Liver (tissue), 9 donors: ENCODE data around the gene CCNK. TPM values are rescaled to one million over a fixed set of nuclear protein-coding genes. Genes with fewer than 3 reads are reported as not detected.

ENCODE experiments used
- DNase-seq: peaks from one replicate; pipeline ENCODE4 v3.0.0-alpha.2; 2017; ENCODE audit warnings: low spot score
- H3K27ac ChIP-seq, 2 donors: one replicate each; pipeline ENCODE4 v1.7.0; 2013; ENCODE audit warnings: inconsistent platforms in 2 of 2, low read length in 2 of 2, control low read depth in 1 of 2, low read depth in 1 of 2, mild to moderate bottlenecking in 1 of 2
- H3K27me3 ChIP-seq, 4 donors: one replicate each; pipeline versions ENCODE4 v1.6.1 to v1.7.0; 2013; ENCODE audit warnings: low read length in 3 of 4, inconsistent platforms in 1 of 4, mild to moderate bottlenecking in 1 of 4, moderate library complexity in 1 of 4; ENCODE audit not compliant: control insufficient read depth in 4 of 4, insufficient read depth in 4 of 4
- H3K36me3 ChIP-seq, 4 donors: one replicate each; pipeline versions ENCODE4 v1.6.1 to v1.7.0; 2013; ENCODE audit warnings: low read length in 3 of 4, mild to moderate bottlenecking in 3 of 4, low read depth in 1 of 4, moderate library complexity in 1 of 4; ENCODE audit not compliant: control insufficient read depth in 4 of 4, insufficient read depth in 3 of 4
- H3K4me1 ChIP-seq, 4 donors: one replicate each; pipeline versions ENCODE4 v1.6.1 to v1.7.0; 2013; ENCODE audit warnings: low read length in 3 of 4, mild to moderate bottlenecking in 3 of 4, moderate library complexity in 1 of 4; ENCODE audit not compliant: control insufficient read depth in 4 of 4, insufficient read depth in 4 of 4
- H3K4me3 ChIP-seq, 3 donors: one replicate each; pipeline versions ENCODE4 v1.6.1 to v1.7.0; 2013; ENCODE audit warnings: low read length in 3 of 3, control low read depth in 1 of 3, low read depth in 1 of 3, mild to moderate bottlenecking in 1 of 3
- H3K9ac ChIP-seq, 2 donors: one replicate each; pipeline ENCODE4 v1.7.0; 2013; ENCODE audit warnings: low read length in 2 of 2, mild to moderate bottlenecking in 2 of 2, moderate library complexity in 2 of 2, control low read depth in 1 of 2, low read depth in 1 of 2
- H3K9me3 ChIP-seq, 4 donors: one replicate each; pipeline versions ENCODE4 v1.6.1 to v1.7.0; 2013; ENCODE audit warnings: low read length in 3 of 4; ENCODE audit not compliant: control insufficient read depth in 4 of 4
- ATF3 ChIP-seq: IDR thresholded peaks from 2 replicates; pipeline ENCODE4 v1.6.1; 2016; ENCODE audit warnings: antibody characterized with exemption
- EGR1 ChIP-seq, 2 donors: IDR thresholded peaks; 2 replicates each; pipeline ENCODE4 v1.6.1; 2016 to 2018; ENCODE audit warnings: antibody characterized with exemption in 2 of 2, low read depth in 2 of 2
- FOXA1 ChIP-seq: IDR thresholded peaks from 2 replicates; pipeline ENCODE4 v1.6.1; 2016; ENCODE audit warnings: antibody characterized with exemption
- FOXA2 ChIP-seq: IDR thresholded peaks from 2 replicates; pipeline ENCODE4 v1.6.1; 2016; ENCODE audit warnings: antibody characterized with exemption
- GABPA ChIP-seq, 2 donors: IDR thresholded peaks in 1 of 2; conservative IDR thresholded peaks in 1 of 2; 2 replicates each; pipeline ENCODE4 v1.6.1; 2016; ENCODE audit warnings: antibody characterized with exemption in 2 of 2, mild to moderate bottlenecking in 1 of 2, moderate library complexity in 1 of 2
- HNF4A ChIP-seq, 2 donors: conservative IDR thresholded peaks; 2 replicates each; pipeline ENCODE4 v1.6.1; 2016; ENCODE audit warnings: antibody characterized with exemption in 2 of 2, mild to moderate bottlenecking in 2 of 2
- HNF4G ChIP-seq: IDR thresholded peaks from 2 replicates; pipeline ENCODE4 v1.6.1; 2016; ENCODE audit warnings: antibody characterized with exemption
- JUND ChIP-seq, 2 donors: IDR thresholded peaks; 2 replicates each; pipeline ENCODE4 v1.6.1; 2016; ENCODE audit warnings: antibody characterized with exemption in 2 of 2
- MAX ChIP-seq: IDR thresholded peaks from 2 replicates; pipeline ENCODE4 v1.6.1; 2016; ENCODE audit warnings: antibody characterized with exemption
- NR2F2 ChIP-seq: IDR thresholded peaks from 2 replicates; pipeline ENCODE4 v1.6.1; 2016; ENCODE audit warnings: antibody characterized with exemption
- RAD21 ChIP-seq, 2 donors: IDR thresholded peaks; 2 replicates each; pipeline ENCODE4 v1.6.1; 2016; ENCODE audit warnings: antibody characterized with exemption in 2 of 2, mild to moderate bottlenecking in 2 of 2
- REST ChIP-seq: IDR thresholded peaks from 2 replicates; pipeline ENCODE4 v1.6.1; 2016; ENCODE audit warnings: antibody characterized with exemption, mild to moderate bottlenecking
- RXRA ChIP-seq, 2 donors: IDR thresholded peaks; 2 replicates each; pipeline ENCODE4 v1.6.1; 2017 to 2018; ENCODE audit warnings: antibody characterized with exemption in 2 of 2, mild to moderate bottlenecking in 1 of 2
- SP1 ChIP-seq: IDR thresholded peaks from 2 replicates; pipeline ENCODE4 v1.6.1; 2018; ENCODE audit warnings: antibody characterized with exemption, mild to moderate bottlenecking
- TAF1 ChIP-seq: conservative IDR thresholded peaks from 2 replicates; pipeline ENCODE4 v1.6.1; 2016; ENCODE audit warnings: antibody characterized with exemption, mild to moderate bottlenecking
- YY1 ChIP-seq: IDR thresholded peaks from 2 replicates; pipeline ENCODE4 v1.6.1; 2016; ENCODE audit warnings: antibody characterized with exemption, mild to moderate bottlenecking
- ZBTB33 ChIP-seq: IDR thresholded peaks from 2 replicates; pipeline ENCODE4 v1.6.1; 2016; ENCODE audit warnings: antibody characterized with exemption
- WGBS: extraction: QIAGEN DNeasy Blood & Tissue Kit; methylation state at CpG from one replicate; pipeline ENCODE4 v1.1.7; 2013; 5-methylcytosine and 5-hydroxymethylcytosine counted together
- polyA plus RNA-seq, 2 donors: library from polyadenylated mRNA; stranded (reverse) in 1 of 2; unstranded in 1 of 2; fragments of 200-250 nt in 1 of 2; fragments of >200 nt in 1 of 2; fragmentation: Nextera tagmentation in 1 of 2; extraction: Ambion mirVana in 1 of 2; gene quantifications; one replicate each; pipeline versions ENCODE4 v1.2.1 to v1.2.3, GENCODE V29; 2013 to 2015
- total RNA-seq, 2 donors: library from RNA; depleted of rRNA; stranded (reverse); fragments of >200 nt; gene quantifications; one replicate each; pipeline ENCODE4 v1.2.3, GENCODE V29; 2014
- TF ChIP-seq, protein P1 (sequence below): fragments of 150-350 bp; IDR thresholded peaks from 2 replicates; pipeline ENCODE4 v1.5.1; 2017; ENCODE audit warnings: improper control_type of control experiment, low read depth, low read length; ENCODE audit not compliant: missing input control
- donor health status: healthy.
- donor health status: healthy.
- donor health status: healthy.
- donor health status: healthy.
- donor health status: healthy.

Gene CCNK
- total and polyA plus RNA-seq, 4 donors: 7.7 to 33.4 (median 13.2) TPM

- Histone ChIP-seq H3K9me3 (no peaks in the 10 kb centered on the region), H3K27me3 (no peaks in the 10 kb centered on the region), H3K4me3 (no peak overlapping the region), H3K4me1 (peaks cover 0 to 14% (median 8%) of the 10 kb centered on the region in 4 donors), H3K9ac (no peak overlapping the region), H3K27ac (no peak overlapping the region), H3K36me3 (peaks cover 8 to 48% (median 9%) of the 10 kb centered on the region in 4 donors)
- TF ChIP-seq FOXA2 (no peak), SP1 (no peak), HNF4A (conservative IDR thresholded peaks at IDR 0.05) (no peak), EGR1 (IDR thresholded peaks at IDR 0.05; ENCODE audit: low read depth in 2 of 2) (no peak), RXRA (IDR thresholded peaks at IDR 0.05) (no peak), GABPA (IDR thresholded peaks at IDR 0.05 in 1 of 2, conservative IDR thresholded peaks at IDR 0.05 in 1 of 2) (no peak), ATF3 (no peak), TAF1 (no peak), NR2F2 (no peak), ZBTB33 (no peak), RAD21 (IDR thresholded peaks at IDR 0.05) (no peak), JUND (IDR thresholded peaks at IDR 0.05) (no peak), YY1 (no peak), FOXA1 (no peak), REST (no peak), MAX (no peak), HNF4G (no peak)
- TF ChIP-seq, protein P1, sequence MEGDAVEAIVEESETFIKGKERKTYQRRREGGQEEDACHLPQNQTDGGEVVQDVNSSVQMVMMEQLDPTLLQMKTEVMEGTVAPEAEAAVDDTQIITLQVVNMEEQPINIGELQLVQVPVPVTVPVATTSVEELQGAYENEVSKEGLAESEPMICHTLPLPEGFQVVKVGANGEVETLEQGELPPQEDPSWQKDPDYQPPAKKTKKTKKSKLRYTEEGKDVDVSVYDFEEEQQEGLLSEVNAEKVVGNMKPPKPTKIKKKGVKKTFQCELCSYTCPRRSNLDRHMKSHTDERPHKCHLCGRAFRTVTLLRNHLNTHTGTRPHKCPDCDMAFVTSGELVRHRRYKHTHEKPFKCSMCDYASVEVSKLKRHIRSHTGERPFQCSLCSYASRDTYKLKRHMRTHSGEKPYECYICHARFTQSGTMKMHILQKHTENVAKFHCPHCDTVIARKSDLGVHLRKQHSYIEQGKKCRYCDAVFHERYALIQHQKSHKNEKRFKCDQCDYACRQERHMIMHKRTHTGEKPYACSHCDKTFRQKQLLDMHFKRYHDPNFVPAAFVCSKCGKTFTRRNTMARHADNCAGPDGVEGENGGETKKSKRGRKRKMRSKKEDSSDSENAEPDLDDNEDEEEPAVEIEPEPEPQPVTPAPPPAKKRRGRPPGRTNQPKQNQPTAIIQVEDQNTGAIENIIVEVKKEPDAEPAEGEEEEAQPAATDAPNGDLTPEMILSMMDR: no peak
- WGBS: 94% methylated on average over 15 of the region's 15 CpGs
- no peak for DNase-seq
Measured at GRCh38 chr14:99513183-99513694, 32.0 kb downstream of the CCNK start.
